NB4 (cell line): Measurements from ENCODE around the gene GRIN2B.

Source experiments
- POLR2A ChIP-seq: IDR thresholded peaks from 2 replicates; pipeline ENCODE4 v1.6.1; 2011; ENCODE audit warnings: mild to moderate bottlenecking; ENCODE audit not compliant: insufficient read length; ENCODE audit errors: extremely low read depth
- TF ChIP-seq, protein P1 (sequence below): IDR thresholded peaks from 2 replicates; pipeline ENCODE4 v1.6.1; 2011; ENCODE audit warnings: low read depth, low read length
- TF ChIP-seq, protein P2 (sequence below): IDR thresholded peaks from one replicate; pipeline ENCODE4 v1.5.1; 2012; ENCODE audit warnings: low read depth, low read length

DNA sequence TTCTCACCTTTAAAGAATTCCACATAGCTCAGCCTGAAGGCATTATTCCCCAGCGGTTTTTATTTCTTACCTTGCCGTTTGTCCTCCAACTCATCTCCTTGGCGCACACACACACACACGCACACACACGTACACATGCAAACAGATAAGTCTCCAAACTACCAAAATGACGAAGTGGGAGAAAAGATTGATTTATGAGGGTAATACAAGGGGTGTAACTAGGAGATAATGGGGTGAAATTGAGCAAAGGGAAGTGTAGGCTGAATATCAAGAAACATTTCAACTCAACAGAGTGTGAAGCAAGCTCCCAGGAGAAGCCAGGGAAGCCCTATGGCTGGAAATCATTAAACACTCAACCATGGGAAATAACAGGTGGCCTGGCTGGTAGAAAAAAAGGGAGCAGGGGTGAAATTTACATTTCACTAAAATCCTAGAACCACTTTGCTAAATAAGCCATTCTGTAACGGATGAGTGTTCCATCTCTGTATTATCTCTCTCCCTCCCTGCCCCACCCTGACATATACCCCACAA lies 41.0 kb downstream of the GRIN2B start:
- TF ChIP-seq, protein P1, sequence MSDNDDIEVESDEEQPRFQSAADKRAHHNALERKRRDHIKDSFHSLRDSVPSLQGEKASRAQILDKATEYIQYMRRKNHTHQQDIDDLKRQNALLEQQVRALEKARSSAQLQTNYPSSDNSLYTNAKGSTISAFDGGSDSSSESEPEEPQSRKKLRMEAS = no peak
- TF ChIP-seq, protein P2, sequence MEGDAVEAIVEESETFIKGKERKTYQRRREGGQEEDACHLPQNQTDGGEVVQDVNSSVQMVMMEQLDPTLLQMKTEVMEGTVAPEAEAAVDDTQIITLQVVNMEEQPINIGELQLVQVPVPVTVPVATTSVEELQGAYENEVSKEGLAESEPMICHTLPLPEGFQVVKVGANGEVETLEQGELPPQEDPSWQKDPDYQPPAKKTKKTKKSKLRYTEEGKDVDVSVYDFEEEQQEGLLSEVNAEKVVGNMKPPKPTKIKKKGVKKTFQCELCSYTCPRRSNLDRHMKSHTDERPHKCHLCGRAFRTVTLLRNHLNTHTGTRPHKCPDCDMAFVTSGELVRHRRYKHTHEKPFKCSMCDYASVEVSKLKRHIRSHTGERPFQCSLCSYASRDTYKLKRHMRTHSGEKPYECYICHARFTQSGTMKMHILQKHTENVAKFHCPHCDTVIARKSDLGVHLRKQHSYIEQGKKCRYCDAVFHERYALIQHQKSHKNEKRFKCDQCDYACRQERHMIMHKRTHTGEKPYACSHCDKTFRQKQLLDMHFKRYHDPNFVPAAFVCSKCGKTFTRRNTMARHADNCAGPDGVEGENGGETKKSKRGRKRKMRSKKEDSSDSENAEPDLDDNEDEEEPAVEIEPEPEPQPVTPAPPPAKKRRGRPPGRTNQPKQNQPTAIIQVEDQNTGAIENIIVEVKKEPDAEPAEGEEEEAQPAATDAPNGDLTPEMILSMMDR = no peak
- no peak for TF ChIP-seq POLR2A
